Activated T-cell treated with anti-CD3 and anti-CD28 coated beads for 48 hours (primary cell): ENCODE data around the gene CSTF1.

Source experiments
- DNase-seq: peaks from one replicate; pipeline ENCODE4 v3.0.0-alpha.2; 2020; ENCODE audit warnings: low read depth

Gene CSTF1

DNA sequence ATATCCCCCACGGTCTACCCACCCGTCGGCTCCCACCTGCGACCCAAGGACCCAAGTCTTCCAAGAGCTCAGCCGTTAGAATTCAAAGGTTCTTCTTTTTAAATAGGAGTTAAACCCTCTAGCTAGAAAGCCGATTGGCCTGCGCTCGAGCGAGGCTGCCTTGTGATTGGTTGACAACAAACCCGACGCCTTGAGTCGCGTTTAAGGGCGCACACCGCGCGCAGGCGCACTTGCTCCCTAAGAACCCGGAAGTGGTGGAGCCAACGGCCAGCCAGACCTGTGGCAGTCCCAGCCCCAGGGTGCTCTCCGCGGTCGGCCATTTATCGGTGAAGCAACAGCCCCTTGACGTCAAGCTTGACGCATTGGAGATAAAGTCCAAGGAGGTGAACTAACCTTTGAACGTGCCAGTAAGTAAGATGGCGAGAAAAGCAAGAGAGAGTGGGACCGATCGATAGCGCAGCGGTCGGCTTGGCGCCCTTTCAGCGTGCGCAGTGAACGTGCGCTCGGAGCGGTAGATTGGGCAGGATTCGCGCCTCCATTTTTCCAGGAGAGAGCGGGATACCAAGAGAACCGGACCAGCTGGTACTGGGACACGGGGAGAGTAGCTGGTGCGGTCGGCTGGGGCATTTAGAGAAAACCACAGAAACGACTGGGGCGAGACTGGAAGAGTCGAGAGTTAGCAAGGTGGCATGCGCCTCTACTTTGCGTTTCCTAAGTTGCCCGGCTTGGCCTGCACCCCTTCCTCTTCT is at the start of gene CSTF1, which contains the start of gene AURKA:
CSTF1 (plus strand) TSS at position 514 of the 749 bp plus-strand sequence. CDS start 2,908 bp downstream, outside the sequence.
AURKA (minus strand) TSS at position 84 of the 749 bp plus-strand sequence. CDS start 4,018 bp downstream, outside the sequence.
- DNase-seq, result peak; percentile 99

DNA sequence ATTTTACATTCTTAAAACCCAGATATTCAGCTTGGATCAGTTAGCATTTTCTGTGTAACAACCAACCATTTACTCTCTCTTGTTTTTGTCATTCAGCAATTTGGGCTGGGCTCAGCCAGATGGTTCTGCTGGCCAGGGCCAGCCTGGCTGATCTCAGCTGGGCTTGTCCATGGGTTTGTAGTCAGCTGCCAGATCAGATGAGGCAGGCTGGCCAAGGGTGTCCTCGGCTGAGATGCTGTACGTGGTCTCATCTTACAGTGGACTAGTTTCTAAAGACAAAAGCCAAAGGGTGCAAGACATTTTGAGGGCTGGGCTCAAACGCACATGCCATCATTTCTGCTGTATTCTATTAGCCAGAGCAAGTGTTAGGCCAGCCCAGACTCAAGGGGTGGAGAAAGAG is 49.7 kb upstream of the CSTF1 start:
- DNase-seq, result no peak

DNA sequence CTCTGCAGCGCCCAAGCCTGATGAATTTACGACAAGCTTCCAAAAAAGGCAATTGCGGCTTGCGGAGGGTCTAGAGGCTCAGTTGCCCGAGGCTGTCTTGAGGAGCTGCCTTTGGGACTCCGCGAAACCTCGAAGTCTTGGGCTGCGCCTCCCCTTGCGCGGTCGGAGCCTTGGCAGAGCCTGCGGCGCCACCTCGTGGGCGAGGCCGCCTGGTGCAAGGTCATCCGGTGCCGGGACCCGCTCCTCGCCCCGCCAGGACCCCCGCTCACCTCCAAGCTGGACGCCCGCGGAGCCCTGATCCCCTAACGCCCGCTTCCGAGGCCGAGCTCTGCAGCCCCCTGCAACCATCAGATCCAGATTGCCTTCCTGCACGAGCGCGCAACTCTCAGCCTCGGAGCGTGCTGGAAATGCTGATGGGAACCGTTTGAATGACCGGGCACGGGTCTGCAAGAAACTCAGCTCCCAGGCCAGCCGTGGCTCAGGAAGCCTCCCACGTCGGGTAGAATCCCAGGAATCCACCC is 48.5 kb upstream of the CSTF1 start:
- DNase-seq, result peak; percentile 51

DNA sequence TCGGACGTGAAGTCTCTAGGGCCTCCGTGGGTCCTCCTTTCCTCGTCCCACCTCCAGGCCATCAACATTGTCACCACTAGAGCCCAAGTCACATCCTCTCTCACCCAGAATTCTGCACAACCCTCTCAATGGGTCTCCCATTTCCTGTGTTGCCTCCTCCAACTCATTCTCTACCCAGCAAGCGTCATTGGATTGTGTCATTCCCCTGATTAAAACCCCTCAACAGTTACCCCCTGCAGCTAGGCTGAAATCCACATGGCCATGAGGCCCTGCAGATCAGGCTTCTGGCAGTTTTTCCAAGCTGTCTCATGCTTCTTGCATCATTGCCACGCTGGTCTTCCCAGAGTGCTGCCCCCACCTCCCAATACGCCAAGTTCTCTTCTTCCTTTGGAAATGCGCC is 46.5 kb upstream of the CSTF1 start:
- no peak for DNase-seq

DNA sequence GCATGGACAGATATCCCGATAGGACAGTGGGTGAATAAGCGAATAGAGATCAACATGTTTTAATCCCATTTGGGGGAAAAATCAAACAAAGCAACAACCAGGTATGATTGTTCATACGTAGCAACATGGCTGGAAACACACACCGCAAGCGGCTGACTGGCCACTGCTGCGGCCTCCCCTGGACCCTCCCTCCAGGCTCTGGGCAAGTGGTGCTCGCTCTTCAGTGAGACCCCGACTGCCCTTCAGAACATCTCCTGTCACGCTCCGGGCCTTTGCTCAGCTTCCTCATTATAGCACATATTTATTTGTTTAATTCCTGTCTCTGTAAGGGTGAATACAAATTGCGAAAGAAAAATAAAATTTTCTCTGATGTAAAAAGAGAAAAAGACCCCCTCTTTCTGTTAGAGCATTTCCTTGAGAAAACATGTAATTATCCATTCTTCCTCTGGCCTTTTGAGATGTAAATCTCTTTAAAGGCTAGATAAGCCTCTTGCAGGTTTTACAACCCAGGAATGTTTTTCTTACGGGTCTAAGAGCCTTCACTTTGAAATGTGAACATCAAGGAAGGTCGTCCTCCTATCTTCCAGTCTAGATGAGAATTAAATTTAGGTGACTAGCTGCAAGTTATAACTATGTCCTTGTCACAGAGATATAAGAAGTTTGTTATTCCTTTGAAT is 44.7 kb upstream of the CSTF1 start:
- DNase-seq, result no peak

DNA sequence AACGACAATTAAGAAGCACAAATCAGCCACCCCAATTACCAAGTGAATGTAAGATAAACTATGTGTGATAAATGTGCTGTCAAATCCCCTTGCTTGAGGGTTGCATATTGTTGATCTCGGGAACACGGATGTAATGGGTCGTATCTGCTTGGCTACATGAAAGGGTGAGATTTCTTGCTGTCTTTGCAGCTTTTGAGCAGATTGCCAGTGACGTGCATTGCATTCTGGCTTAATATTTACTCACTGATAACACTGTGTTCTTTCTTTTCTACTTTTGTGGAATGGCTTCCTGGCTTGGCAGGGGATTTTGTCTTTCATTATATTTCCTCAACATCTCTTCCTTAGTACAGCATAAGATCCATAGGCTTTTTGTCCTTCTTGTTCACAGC is 44.1 kb upstream of the CSTF1 start:
- no peak for DNase-seq

DNA sequence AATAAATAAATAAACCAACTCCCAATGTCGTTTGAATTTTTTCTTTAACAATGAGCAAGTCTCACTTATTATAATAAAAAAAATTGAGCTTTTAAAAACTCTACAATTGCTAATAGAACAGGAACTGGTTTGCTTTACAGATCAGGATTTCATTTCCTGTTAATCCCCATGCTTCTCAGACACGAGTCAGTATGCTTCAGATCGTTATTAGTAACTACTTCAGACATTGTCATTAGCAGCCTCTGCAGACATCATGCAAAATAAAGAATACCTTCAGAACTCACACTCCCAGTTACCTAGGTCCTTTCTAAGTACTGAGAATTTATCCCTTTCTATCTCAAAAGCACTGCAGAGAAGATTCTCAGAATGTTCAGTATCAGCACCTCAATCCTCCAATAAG is 43.7 kb upstream of the CSTF1 start:
- no peak for DNase-seq

DNA sequence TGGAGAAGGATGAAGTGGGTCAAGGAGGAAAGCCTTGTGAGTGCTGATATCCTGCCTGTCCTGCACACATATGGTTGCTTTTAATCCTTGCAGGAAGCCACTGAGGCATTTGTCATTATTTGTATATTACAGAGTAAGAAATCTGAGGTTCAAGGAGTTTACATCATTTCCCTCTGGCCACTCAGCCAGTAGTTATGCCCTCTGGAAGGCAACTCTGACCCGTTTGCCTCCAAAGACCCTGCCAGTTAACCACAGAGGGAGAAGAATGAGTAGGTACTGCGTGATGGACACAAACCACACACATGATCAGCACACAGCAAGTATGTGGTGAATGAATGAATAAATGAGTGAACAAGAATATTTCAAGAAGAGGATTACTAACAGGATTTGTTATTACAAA is 41.6 kb upstream of the CSTF1 start:
- no peak for DNase-seq

DNA sequence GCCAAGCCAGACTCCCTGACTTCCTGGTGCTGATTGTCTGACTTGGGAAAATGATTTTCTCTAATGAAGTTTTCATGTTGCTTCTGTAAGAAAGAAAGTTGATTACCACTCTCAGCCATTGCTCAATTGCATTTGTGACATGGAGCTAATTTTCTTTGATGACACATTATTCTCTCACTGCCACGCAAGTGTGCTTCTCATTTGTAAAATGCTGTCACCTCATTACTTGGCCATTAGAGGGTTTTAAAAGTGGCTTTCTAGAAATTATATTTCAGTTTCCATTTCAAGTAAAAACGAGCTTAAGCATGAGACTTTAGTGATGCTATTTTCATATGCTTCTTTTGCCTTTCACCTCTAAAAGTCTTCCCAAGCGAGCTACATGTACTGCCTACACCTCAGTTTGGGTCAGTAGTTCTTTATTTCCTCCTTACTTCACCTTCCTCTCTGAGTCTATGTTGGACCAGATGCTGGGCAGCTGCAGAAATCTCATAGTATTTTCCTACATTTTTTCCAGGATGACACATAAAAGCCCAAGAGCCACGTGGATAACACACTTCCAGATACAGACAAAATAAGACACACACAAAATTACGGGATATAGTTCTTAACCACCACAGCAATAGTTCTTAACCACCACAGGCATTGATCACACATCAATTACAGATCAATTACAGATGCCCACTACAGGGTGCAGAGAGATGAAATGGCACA is 39.9 kb upstream of the CSTF1 start:
- no peak for DNase-seq

DNA sequence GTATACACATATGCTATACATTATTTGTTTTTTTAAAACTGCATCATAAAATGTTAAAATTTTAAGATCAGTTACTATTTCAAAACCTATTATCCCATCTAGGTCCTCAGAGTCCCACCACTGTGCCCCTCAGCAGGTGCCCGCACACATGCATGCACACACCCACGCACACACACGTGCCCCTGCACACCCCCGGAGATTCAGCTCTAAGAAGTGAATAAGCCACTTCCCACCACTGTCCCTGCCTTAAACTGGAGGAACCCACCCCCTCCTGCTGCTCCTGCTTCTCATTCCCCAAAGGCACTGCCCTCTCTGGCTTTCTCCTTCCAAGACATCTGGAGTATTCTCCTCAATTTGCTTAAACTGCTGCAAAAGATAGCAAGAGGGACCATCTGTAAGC is 39.1 kb upstream of the CSTF1 start:
- no peak for DNase-seq

DNA sequence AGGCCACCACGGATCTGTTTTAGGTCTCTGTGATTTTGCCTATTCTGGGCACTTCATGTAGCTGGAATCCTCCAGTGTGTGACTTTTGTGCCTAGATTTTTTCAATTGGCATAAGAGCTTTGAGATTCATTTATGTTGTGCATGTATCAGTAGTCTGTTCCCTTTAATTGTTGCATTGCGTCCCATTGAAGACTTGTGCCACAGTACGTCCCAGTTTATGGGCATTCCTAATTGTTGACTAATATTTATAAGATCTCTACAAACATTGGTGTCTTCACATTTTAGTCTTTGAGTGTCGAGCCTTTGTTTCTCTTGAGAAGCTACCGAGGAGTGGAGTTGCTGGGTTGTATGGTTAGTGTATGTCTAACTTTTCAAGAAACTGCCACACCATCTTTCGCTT is 34.4 kb upstream of the CSTF1 start:
- DNase-seq, result no peak

DNA sequence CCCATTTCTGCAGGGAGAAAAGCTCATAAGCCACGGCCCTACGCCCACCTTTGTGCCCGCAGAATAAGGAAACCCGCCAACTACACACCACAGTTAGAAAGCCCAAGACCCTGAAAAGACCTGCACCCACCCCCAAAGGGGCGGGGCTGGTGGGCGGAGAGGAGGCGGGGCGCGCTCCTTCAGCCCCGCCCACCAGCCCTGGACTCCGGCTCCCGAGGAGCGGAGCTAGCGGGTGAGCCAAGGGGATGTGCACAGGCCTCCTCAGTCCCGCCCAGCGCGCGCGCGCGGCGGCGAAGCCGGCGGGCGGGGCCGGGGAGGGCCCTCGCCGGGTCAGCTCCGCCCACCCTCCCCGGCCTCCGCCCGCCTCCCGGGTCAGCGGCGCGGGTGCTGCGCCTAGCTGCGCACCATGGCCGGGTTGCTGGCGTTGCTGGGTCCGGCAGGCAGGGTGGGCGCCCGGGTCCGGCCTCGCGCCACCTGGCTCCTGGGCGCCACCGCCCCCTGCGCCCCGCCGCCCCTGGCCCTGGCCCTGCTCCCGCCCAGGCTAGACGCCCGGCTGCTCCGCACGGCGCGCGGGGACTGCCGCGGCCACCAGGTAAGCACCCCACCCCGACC is 33.7 kb upstream of the CSTF1 start, which contains the start of gene FAM210B:
FAM210B (plus strand) TSS at position 375 of the 612 bp plus-strand sequence; CDS start at position 407, 32 bp downstream.
- DNase-seq, result peak; percentile 84

DNA sequence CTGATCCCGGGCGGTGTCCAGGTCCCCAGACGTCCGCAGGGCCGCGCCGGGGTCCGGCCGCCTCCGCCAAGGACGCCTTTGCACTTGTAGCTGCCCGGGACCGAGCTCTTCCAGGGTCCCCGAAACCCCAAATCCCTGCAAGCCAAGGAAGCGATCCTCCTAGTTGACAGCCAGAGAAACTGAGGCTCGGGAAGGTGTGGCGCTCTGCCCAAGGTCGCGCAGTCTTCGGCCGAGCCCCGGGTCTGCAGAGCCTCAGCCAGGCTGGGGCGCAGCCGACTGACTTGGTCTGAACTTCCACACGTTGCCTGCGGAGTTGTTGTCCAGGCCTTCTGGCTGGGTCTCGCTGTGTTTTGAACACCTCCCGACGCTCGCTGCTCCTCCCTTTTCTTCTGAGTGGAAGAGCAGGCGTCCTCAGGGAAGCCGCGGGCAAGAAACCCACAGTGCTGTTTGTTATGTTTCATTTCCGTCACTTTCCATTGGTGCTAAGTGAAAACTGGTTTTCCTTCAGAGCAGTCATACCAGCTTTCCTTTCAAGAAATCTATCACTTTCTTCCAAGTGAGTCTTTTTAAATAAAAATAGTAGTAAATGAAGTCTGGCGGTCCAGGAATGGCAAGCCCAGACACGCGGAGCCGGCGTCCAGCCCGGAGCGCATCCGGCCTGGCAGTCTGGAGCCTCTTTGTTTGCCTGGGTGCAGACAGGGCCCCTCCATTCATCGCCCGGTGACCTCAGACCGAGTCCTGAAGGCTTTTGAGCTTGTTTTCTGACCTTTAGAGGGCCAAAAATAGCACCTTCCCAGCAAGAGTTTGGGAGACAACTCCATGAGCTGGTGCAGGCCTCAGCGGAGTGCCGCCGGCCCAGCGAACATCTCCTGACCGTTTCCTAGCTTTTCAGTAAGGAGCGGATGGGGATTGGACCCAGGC is 33.0 kb upstream of the CSTF1 start:
- no peak for DNase-seq

DNA sequence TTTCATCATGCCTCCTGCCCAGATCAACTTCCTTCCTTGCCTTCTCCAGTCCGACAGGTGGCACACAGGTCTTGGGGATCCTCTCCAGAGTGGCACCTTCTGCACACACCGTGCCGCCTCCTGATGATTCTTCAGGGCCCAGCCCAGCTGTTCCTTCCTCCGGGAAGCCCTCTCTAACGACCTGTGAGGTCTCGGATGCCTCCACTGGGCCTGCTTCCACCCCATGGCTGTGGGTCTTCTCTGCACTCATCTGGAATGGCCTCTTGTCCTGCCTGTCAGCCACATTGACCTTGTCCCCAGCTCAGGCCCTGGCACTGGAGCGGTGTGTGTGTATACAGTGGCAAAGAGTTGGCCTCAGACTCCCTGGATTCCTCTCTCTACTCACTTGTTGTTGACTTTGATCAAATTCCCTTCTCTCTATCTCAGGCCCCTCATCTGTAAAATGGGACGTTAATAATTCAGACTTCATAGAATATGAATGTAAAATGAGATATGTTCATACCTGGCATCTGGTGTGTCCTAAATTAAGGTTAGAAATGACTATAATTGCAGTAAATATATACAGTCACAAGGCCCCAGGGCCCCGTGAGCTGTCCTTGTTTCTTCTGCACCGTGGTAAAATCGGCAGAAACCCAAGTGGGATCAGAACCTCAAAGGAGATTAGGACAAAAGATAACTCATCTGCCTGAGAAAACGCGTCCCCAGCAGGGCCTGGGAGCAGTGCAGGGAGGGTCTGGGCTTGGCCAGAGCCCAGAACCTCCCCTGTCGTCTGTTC is 32.1 kb upstream of the CSTF1 start:
- DNase-seq, result no peak

DNA sequence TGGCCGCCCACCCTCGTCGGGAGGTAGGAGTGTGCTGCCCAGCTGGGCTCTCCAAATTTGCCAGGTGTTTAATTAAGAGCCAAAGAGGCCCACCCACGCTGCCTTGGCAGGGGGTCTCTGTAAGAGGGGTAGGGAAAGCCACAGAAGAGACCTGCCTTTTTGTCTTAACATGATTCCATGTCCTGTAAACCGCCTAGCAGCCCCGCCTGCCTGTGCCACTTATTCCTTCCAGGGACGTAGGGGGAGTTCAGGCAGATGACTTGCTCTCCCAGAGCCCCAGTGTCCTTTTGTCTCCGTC is 31.6 kb upstream of the CSTF1 start:
- no peak for DNase-seq

DNA sequence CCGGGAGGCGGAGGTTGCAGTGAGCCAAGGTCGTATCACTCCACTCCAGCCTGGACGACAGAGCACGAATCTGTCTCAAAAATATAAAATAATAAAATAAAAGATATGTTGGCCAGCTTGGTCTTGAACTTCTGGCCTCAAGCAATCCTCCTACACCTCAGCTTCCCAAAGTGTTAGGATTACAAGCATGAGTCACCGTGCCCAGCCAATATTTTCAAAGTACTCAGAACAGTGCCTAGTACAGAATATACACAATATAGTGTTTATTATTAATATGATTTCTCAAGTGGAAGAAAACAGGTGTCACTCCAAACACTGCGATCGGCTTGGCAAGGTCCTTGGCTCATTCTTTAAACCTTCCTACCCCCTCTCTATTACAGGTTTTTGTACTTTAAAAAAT is 30.5 kb upstream of the CSTF1 start:
- DNase-seq, result no peak

DNA sequence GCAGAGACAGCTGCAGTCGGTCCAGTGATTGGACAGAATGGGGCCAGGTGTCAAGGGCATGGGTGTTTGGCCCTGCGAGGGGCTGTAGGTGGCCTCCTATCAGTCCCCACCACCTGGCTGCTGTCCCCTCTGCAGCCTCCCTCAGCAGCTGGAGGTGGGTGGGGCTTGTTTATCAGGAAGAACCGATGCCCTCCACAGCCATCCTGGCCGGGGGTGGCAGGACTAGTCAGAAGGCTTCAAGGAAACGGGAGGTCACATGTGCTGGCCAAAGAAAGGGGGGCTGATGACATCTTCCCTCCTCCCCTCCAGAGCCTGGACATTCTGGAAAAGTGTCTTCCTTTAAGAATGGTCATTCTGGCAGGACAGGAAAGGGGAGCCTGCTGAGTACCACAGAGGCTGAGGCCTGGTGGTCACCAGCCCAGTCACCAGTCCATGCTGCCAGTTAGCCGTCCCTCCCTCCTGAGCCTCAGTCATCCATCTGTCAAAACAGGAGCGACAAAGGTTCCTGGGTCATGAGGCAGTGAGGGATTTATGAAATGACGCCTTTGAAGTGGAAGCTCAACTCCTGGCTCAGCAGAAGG is 29.5 kb upstream of the CSTF1 start:
- DNase-seq, result no peak

DNA sequence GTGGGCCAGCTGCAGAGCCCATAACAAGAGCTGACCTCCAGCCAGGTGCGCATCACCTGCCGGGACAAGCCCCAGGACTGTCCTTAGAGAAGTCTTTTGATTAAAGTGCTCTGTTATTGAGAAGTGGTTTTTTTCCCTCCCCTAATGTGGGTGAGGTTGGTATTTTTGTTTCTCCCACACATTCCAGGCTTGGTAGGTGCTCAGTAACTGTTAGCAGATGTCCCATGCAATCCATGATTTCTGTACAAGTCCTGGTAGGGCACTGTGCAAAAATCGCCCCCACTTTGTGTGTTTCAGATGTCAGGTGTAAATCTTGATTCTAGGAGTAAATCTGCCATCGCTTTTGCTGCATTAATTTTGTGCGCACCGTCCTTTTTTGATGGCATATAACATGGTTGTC is 29.0 kb upstream of the CSTF1 start:
- no peak for DNase-seq

DNA sequence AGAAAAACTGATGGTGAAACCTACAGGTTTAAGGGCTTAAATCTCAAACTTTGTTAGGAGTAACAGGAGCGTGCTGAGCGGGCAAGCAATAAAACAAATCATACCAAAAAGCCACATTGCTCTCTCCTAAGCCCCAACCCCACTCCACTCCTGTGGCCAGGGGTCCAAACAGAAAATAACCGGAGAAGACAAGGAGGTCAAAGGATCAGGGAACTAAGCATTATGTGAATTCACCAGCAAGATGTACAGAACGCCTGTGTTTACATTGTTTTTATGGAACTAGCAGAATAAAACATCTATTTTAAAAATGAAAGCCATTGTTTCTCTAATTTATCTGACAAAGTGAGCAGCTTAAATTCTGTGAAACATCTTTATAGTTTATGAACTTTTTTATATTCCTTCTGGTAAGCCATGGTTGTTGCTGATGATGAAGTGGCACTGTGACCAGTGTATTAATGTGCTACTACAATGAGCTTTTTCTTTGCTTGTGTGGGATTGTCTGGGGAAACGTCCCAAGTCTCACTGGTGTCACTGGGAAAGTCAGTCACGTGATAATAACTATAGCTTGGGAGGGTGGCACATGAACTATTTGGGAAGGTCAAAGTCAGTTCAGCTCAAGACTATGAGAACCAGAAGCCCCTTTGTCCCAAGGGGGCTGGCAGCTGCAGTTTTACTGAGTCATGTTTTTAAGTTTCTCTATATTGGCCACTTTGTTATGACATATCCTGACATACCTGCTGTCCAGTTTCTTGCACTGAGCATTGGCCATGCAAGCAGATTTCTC is 23.9 kb upstream of the CSTF1 start:
- no peak for DNase-seq
